ENCODE data around the gene UQCR11.

Gene UQCR11

GRCh38 chr19:1591421-1592023, 13.7 kb downstream of the UQCR11 start:
- DNase-seq (ENCODE audit: low read depth) = no peak

- DNase-seq (ENCODE audit: low read depth) = no peak
These were observed 14.4 kb downstream of the UQCR11 start for GRCh38 chr19:1590641-1591397.

GRCh38 chr19:1587872-1588271, 17.4 kb downstream of the UQCR11 start:
- DNase-seq (ENCODE audit: low read depth) = no peak

GRCh38 chr19:1585243-1585580, 20.1 kb downstream of the UQCR11 start:
- DNase-seq (ENCODE audit: low read depth) = no peak

- no peak for DNase-seq (ENCODE audit: low read depth)
These were observed 20.6 kb downstream of the UQCR11 start for GRCh38 chr19:1584500-1585242.

GRCh38 chr19:1582201-1582600, 23.1 kb downstream of the UQCR11 start:
- DNase-seq (ENCODE audit: low read depth) = no peak

GRCh38 chr19:1580957-1581356, 24.3 kb downstream of the UQCR11 start:
- DNase-seq (ENCODE audit: low read depth) = no peak

GRCh38 chr19:1580382-1580781, 24.9 kb downstream of the UQCR11 start:
- no peak for DNase-seq (ENCODE audit: low read depth)

- no peak for DNase-seq (ENCODE audit: low read depth)
These were observed 26.0 kb downstream of the UQCR11 start for GRCh38 chr19:1579222-1579621.

GRCh38 chr19:1577929-1578618, 27.2 kb downstream of the UQCR11 start:
- no peak for DNase-seq (ENCODE audit: low read depth)

GRCh38 chr19:1577090-1577928, 28.0 kb downstream of the UQCR11 start:
- DNase-seq (ENCODE audit: low read depth) = no peak

GRCh38 chr19:1576242-1577089, 28.8 kb downstream of the UQCR11 start:
- DNase-seq (ENCODE audit: low read depth) = no peak

GRCh38 chr19:1575323-1576241, 29.7 kb downstream of the UQCR11 start:
- DNase-seq (ENCODE audit: low read depth) = no peak

GRCh38 chr19:1574354-1575136, 30.7 kb downstream of the UQCR11 start:
- DNase-seq (ENCODE audit: low read depth) = no peak

- no peak for DNase-seq (ENCODE audit: low read depth)
These were observed 32.5 kb downstream of the UQCR11 start for GRCh38 chr19:1572795-1573194.

GRCh38 chr19:1571358-1571757, 33.9 kb downstream of the UQCR11 start:
- no peak for DNase-seq (ENCODE audit: low read depth)

- DNase-seq (ENCODE audit: low read depth) = no peak
These were observed 34.4 kb downstream of the UQCR11 start for GRCh38 chr19:1570836-1571235.

- no peak for DNase-seq (ENCODE audit: low read depth)
These were observed 35.3 kb downstream of the UQCR11 start for GRCh38 chr19:1569997-1570396.
